HepG2 (cell line): Measurements from ENCODE around the gene ANKRD52. TPM values are rescaled to one million over a fixed set of nuclear protein-coding genes. Genes with fewer than 3 reads are reported as not detected.

ENCODE experiments used
- ATRX ChIP-seq: sonication (generic); formaldehyde crosslinking; IDR thresholded peaks from 2 replicates; pipeline ENCODE4 v1.4.0; 2020; ENCODE audit warnings: missing genetic modification reagents, borderline replicate concordance
- CAMTA2 ChIP-seq: sonication (generic); formaldehyde crosslinking; IDR thresholded peaks from 2 replicates; pipeline ENCODE4 v1.4.0; 2020; ENCODE audit warnings: mild to moderate bottlenecking, missing genetic modification reagents, borderline replicate concordance
- ELF1 ChIP-seq: sonication (generic); formaldehyde crosslinking; IDR thresholded peaks from 2 replicates; pipeline ENCODE4 v1.4.0; 2020; ENCODE audit warnings: missing genetic modification reagents
- GATAD2A ChIP-seq: IDR thresholded peaks from 2 replicates; pipeline ENCODE4 v1.6.1; 2016
- GMEB1 ChIP-seq: sonication (generic); formaldehyde crosslinking; IDR thresholded peaks from 2 replicates; pipeline ENCODE4 v1.5.1; 2020; ENCODE audit warnings: missing genetic modification reagents, mild to moderate bottlenecking, borderline replicate concordance
- KLF12 ChIP-seq: sonication (generic); formaldehyde crosslinking; IDR thresholded peaks from 2 replicates; pipeline ENCODE4 v1.4.0; 2020; ENCODE audit warnings: missing genetic modification reagents, borderline replicate concordance
- MED1 ChIP-seq: sonication (generic); formaldehyde crosslinking; IDR thresholded peaks from 2 replicates; pipeline ENCODE4 v1.4.0; 2020; ENCODE audit warnings: missing genetic modification reagents
- NR2F6 ChIP-seq, 2 experiments: IDR thresholded peaks; 2 replicates each; pipeline ENCODE4 v1.6.1; 2016; ENCODE audit warnings: antibody characterized with exemption in 1 of 2, mild to moderate bottlenecking in 1 of 2
- POGZ ChIP-seq: sonication (generic); formaldehyde crosslinking; IDR thresholded peaks from 2 replicates; pipeline ENCODE4 v1.4.0; 2020; ENCODE audit warnings: mild to moderate bottlenecking, missing genetic modification reagents
- PRDM10 ChIP-seq: sonication (generic); formaldehyde crosslinking; IDR thresholded peaks from 2 replicates; pipeline ENCODE4 v1.4.0; 2020; ENCODE audit warnings: low read depth, missing genetic modification reagents
- SALL1 ChIP-seq: sonication (generic); formaldehyde crosslinking; IDR thresholded peaks from 2 replicates; pipeline ENCODE4 v1.8.0; 2022; ENCODE audit warnings: mild to moderate bottlenecking, missing genetic modification reagents
- TARDBP ChIP-seq: sonication (generic); formaldehyde crosslinking; IDR thresholded peaks from 2 replicates; pipeline ENCODE4 v1.8.0; 2022; ENCODE audit warnings: mild to moderate bottlenecking, missing genetic modification reagents
- TSC22D2 ChIP-seq: sonication (generic); formaldehyde crosslinking; IDR thresholded peaks from 2 replicates; pipeline ENCODE4 v1.5.1; 2020; ENCODE audit warnings: missing genetic modification reagents, mild to moderate bottlenecking, borderline replicate concordance
- ZBTB7B ChIP-seq: sonication (generic); formaldehyde crosslinking; IDR thresholded peaks from 2 replicates; pipeline ENCODE4 v1.4.0; 2020; ENCODE audit warnings: missing genetic modification reagents
- ZBTB8A ChIP-seq: sonication (generic); formaldehyde crosslinking; IDR thresholded peaks from 2 replicates; pipeline ENCODE4 v1.4.0; 2020; ENCODE audit warnings: mild to moderate bottlenecking, low read depth, missing genetic modification reagents, borderline replicate concordance
- ZMYM2 ChIP-seq: sonication (generic); formaldehyde crosslinking; IDR thresholded peaks from 2 replicates; pipeline ENCODE4 v1.8.0; 2022; ENCODE audit warnings: mild to moderate bottlenecking, missing genetic modification reagents
- ZNF136 ChIP-seq: sonication (generic); formaldehyde crosslinking; IDR thresholded peaks from 2 replicates; pipeline ENCODE4 v1.8.1; 2022; ENCODE audit warnings: low read depth, mild to moderate bottlenecking, moderate library complexity, missing genetic modification reagents
- ZNF280B ChIP-seq: sonication (generic); formaldehyde crosslinking; IDR thresholded peaks from 2 replicates; pipeline ENCODE4 v1.5.0; 2020; ENCODE audit warnings: missing genetic modification reagents, mild to moderate bottlenecking, borderline replicate concordance
- ZNF33A ChIP-seq: sonication (generic); formaldehyde crosslinking; IDR thresholded peaks from 2 replicates; pipeline ENCODE4 v1.5.1; 2020; ENCODE audit warnings: missing genetic modification reagents, mild to moderate bottlenecking, moderate library complexity, borderline replicate concordance
- ZNF670 ChIP-seq: sonication (generic); formaldehyde crosslinking; IDR thresholded peaks from 2 replicates; pipeline ENCODE4 v1.8.0; 2022; ENCODE audit warnings: mild to moderate bottlenecking, missing genetic modification reagents, borderline replicate concordance
- ZNF7 ChIP-seq: IDR thresholded peaks from 2 replicates; pipeline ENCODE4 v1.6.1; 2016; ENCODE audit warnings: missing biosample characterization, missing genetic modification reagents
- polyA plus RNA-seq, 8 experiments: library from polyadenylated mRNA; depleted of rRNA in 3 of 8; stranded (reverse) in 7 of 8; unstranded in 1 of 8; fragments of >200 nt; fragmentation: Illumina TruSeq in 4 of 8; extraction: Trizol in 4 of 8; gene quantifications; 2 replicates each; pipeline versions ENCODE4 v1.2.1 to v1.2.3, GENCODE V29; 2011 to 2016; ENCODE audit warnings: low read depth in 4 of 8, missing spikeins in 1 of 8, mixed read lengths in 1 of 8; ENCODE audit not compliant: insufficient read depth in 1 of 8
- total RNA-seq, 5 experiments: library from RNA; depleted of rRNA; stranded (reverse); fragments of >200 nt; fragmentation: Illumina TruSeq; extraction: Trizol; gene quantifications; 2 replicates each; pipeline ENCODE4 v1.2.3, GENCODE V29; 2016; ENCODE audit warnings: low read depth in 1 of 5
- TF ChIP-seq, protein P1 (sequence below): sonication (generic); formaldehyde crosslinking; IDR thresholded peaks from 2 replicates; pipeline ENCODE4 v1.8.0; 2022; ENCODE audit warnings: missing genetic modification reagents, mild to moderate bottlenecking, borderline replicate concordance

ANKRD52 gene
- total and polyA plus RNA-seq, 2 of the 13 experiments (the other 11 are each of a cell fraction or from before 2014, with no cell fraction given): 7.8 to 9.2 TPM

DNA sequence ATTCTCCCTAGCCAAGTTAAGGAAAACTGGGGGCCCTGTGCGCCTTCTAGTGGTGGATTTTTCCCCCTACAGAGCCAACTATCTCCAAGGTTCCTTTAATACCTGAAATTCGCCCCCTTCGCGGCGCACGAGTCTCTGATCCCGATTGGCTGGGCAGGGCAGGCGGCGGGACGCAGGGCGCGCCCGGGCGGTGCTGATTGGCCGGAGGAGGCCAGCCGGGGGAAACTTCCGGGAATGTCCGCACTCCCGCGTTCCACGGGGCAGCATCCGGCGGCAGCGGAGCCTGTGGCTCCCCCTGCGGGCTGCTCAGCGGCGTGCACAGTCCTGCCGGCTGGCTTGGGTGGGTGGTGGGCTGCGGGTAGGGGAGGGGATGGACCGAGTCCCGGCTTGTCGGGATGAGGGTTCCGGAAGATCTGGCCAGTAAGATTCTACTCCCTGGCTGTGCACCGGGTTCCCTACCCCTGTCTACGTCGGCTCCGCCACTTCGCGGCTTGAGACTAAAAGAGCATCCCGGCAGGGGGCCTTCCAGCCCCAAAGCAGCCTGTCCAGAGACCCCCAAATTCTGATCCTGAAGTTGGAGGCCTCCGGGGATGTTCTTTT is 34.0 kb downstream of the ANKRD52 start, which contains the start of gene NABP2 (continued):
- TF ChIP-seq ZBTB8A (0 out of 2 replicates have a peak, but pooled peaks have one; percentile 18), ZNF280B (CRISPR knock-in tag) (no peak), NR2F6 (IDR thresholded peaks at IDR 0.05) (no peak), NR2F6 (CRISPR knock-in tag; IDR thresholded peaks at IDR 0.05) (peak; percentile 59; the same call in 1 of the 2 replicates), ELF1 (CRISPR knock-in tag) (peak; percentile 96), ZNF7 (no peak), GATAD2A (peak; percentile 31; the same call in 1 of the 2 replicates), TARDBP (peak; percentile 64; the same call in 1 of the 2 replicates), CAMTA2 (CRISPR knock-in tag) (no peak), MED1 (CRISPR knock-in tag) (peak; percentile 57; the same call in 1 of the 2 replicates), SALL1 (peak; percentile 84), ZNF33A (0 out of 2 replicates have a peak, but pooled peaks have one; percentile 72), ZBTB7B (peak; percentile 66), PRDM10 (CRISPR knock-in tag) (peak; percentile 58; the same call in 1 of the 2 replicates), ZNF670 (CRISPR knock-in tag) (0 out of 2 replicates have a peak, but pooled peaks have one; percentile 23), KLF12 (CRISPR knock-in tag) (no peak), TSC22D2 (CRISPR knock-in tag) (no peak), ATRX (no peak), GMEB1 (CRISPR knock-in tag) (peak; percentile 90), POGZ (peak; percentile 90), ZNF136 (CRISPR knock-in tag) (0 out of 2 replicates have a peak, but pooled peaks have one; percentile 20), ZMYM2 (CRISPR knock-in tag) (0 out of 2 replicates have a peak, but pooled peaks have one; percentile 44)
- TF ChIP-seq, protein P1, sequence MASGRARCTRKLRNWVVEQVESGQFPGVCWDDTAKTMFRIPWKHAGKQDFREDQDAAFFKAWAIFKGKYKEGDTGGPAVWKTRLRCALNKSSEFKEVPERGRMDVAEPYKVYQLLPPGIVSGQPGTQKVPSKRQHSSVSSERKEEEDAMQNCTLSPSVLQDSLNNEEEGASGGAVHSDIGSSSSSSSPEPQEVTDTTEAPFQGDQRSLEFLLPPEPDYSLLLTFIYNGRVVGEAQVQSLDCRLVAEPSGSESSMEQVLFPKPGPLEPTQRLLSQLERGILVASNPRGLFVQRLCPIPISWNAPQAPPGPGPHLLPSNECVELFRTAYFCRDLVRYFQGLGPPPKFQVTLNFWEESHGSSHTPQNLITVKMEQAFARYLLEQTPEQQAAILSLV: 0 out of 2 replicates have a peak, but pooled peaks have one; percentile 56
